B cell (primary cell): Measurements from ENCODE around the gene SH3BP2. TPM values are rescaled to one million over a fixed set of nuclear protein-coding genes. Genes with fewer than 3 reads are reported as not detected.

Experiments
- ATAC-seq: fragments of 200-7000 bp; cut with Tn5 transposase; one replicate; pipeline ENCODE4 v1.10.0; 2021; ENCODE audit warnings: low read depth, mild to moderate bottlenecking, moderate number of reproducible peaks, moderate library complexity
- CTCF ChIA-PET: fragments of 350-600 bp; sonication (Branson Sonifier 250); formaldehyde crosslinking; loops from one replicate; lab custom pipeline; 2021; ENCODE audit warnings: antibody characterized with exemption, inconsistent platforms; lab: Charles Lee
- POLR2A ChIA-PET: fragments of 350-600 bp; sonication (Branson Sonifier 250); formaldehyde crosslinking; loops from one replicate; lab custom pipeline; 2021; ENCODE audit warnings: antibody characterized with exemption; lab: Charles Lee
- DNase-seq: peaks from one replicate; pipeline ENCODE4 v3.0.0; 2013
- H2AFZ ChIP-seq: 2 replicates; pipeline ENCODE4 v1.6.1; 2012; ENCODE audit warnings: mild to moderate bottlenecking, low read depth, low read length; ENCODE audit not compliant: insufficient read depth, poor library complexity, severe bottlenecking
- H3K27ac ChIP-seq, 2 donors: 1 replicate in 1 of 2; 2 replicates in 1 of 2; pipeline ENCODE4 v1.5.1; 2012 to 2013; ENCODE audit warnings: low read length in 2 of 2, mild to moderate bottlenecking in 2 of 2, moderate library complexity in 1 of 2
- H3K27me3 ChIP-seq, 4 experiments: fragments of 200-600 bp in 1 of 4; sonication (generic) in 1 of 4; replicated peaks in 1 of 4; 1 replicate in 2 of 4; 2 replicates in 2 of 4; pipeline versions ENCODE4 v1.6.1 to v1.7.0; 2013 to 2016; ENCODE audit warnings: low read length in 3 of 4, mild to moderate bottlenecking in 2 of 4, mixed read lengths in 1 of 4, moderate library complexity in 1 of 4; ENCODE audit not compliant: insufficient read depth in 4 of 4, control insufficient read depth in 3 of 4; ENCODE audit errors: control extremely low read depth in 1 of 4
- H3K36me3 ChIP-seq, 2 experiments: replicated peaks in 1 of 2; 1 replicate in 1 of 2; 2 replicates in 1 of 2; pipeline versions ENCODE4 v1.6.1 to v1.7.1; 2013; ENCODE audit warnings: low read length in 1 of 2; ENCODE audit not compliant: insufficient read depth in 2 of 2, control insufficient read depth in 1 of 2; ENCODE audit errors: control extremely low read depth in 1 of 2, extremely low read depth in 1 of 2
- H3K4me1 ChIP-seq, 2 donors: fragments of 200-600 bp in 1 of 2; sonication (generic) in 1 of 2; 1 replicate in 1 of 2; 2 replicates in 1 of 2; pipeline versions ENCODE4 v1.5.1 to v1.6.1; 2013 to 2017; ENCODE audit warnings: low read length in 2 of 2; ENCODE audit not compliant: control insufficient read depth in 2 of 2, insufficient read depth in 2 of 2
- H3K4me2 ChIP-seq: replicated peaks from 2 replicates; pipeline ENCODE3; 2012; ENCODE audit warnings: mild to moderate bottlenecking, low read depth, low read length; ENCODE audit not compliant: poor library complexity, severe bottlenecking
- H3K4me3 ChIP-seq, 5 experiments: fragments of 200-600 bp in 1 of 5; sonication (generic) in 1 of 5; 1 replicate in 3 of 5; 2 replicates in 2 of 5; pipeline versions ENCODE4 v1.5.1 to v1.7.0; 2011 to 2016; ENCODE audit warnings: low read length in 4 of 5, mild to moderate bottlenecking in 4 of 5, low read depth in 2 of 5, control low read depth in 1 of 5, moderate library complexity in 1 of 5; ENCODE audit not compliant: insufficient read depth in 1 of 5; ENCODE audit errors: control extremely low read depth in 1 of 5, extremely low read depth in 1 of 5
- H3K79me2 ChIP-seq: fragments of 200-600 bp; sonication (generic); one replicate; pipeline ENCODE4 v1.6.0; 2016; ENCODE audit warnings: low read length; ENCODE audit not compliant: control insufficient read depth, insufficient read depth
- H3K9ac ChIP-seq: fragments of 200-600 bp; sonication (generic); 2 replicates; pipeline ENCODE4 v1.6.1; 2017; ENCODE audit warnings: mild to moderate bottlenecking, low read length, moderate library complexity
- H3K9me3 ChIP-seq, 3 donors: one replicate each; pipeline versions ENCODE4 v1.6.1 to v1.7.1; 2013; ENCODE audit warnings: low read length in 2 of 3; ENCODE audit not compliant: control insufficient read depth in 2 of 3, insufficient read depth in 1 of 3; ENCODE audit errors: control extremely low read depth in 1 of 3
- H4K20me1 ChIP-seq: 2 replicates; pipeline ENCODE4 v1.6.0; 2012; ENCODE audit warnings: mild to moderate bottlenecking, low read length; ENCODE audit not compliant: insufficient read depth, control insufficient read depth, poor library complexity, severe bottlenecking
- H3K27ac Mint-ChIP-seq: one replicate; pipeline ENCODE4 v1.8.0; 2021; ENCODE audit warnings: mixed read lengths
- H3K27me3 Mint-ChIP-seq: one replicate; pipeline ENCODE4 v1.8.0; 2021; ENCODE audit warnings: mixed read lengths
- H3K4me1 Mint-ChIP-seq: one replicate; pipeline ENCODE4 v1.8.0; 2021; ENCODE audit warnings: mixed read lengths
- H3K4me3 Mint-ChIP-seq: one replicate; pipeline ENCODE4 v1.8.0; 2021; ENCODE audit warnings: mixed read lengths
- H3K9me3 Mint-ChIP-seq: one replicate; pipeline ENCODE4 v1.8.0; 2022; ENCODE audit warnings: mixed read lengths; ENCODE audit not compliant: insufficient read depth
- CTCF ChIP-seq: fragments of 200-600 bp; IDR thresholded peaks from one replicate; pipeline ENCODE4 v1.8.0; 2022; ENCODE audit warnings: antibody characterized with exemption, mild to moderate bottlenecking
- EZH2 ChIP-seq: IDR thresholded peaks from 2 replicates; pipeline ENCODE4 v1.6.1; 2012; ENCODE audit warnings: borderline replicate concordance, low read depth, mild to moderate bottlenecking, moderate library complexity, low read length; ENCODE audit not compliant: insufficient read depth, poor library complexity, severe bottlenecking
- WGBS: methylation state at CpG from one replicate; pipeline ENCODE4 v1.1.5; 2013; ENCODE audit warnings: missing lambda C conversion rate; ENCODE audit not compliant: insufficient coverage; 5-methylcytosine and 5-hydroxymethylcytosine counted together
- intact Hi-C: fragments of 100-400 bp; cut with micrococcal nuclease; formaldehyde crosslinking; loops from one replicate; pipeline ENCODE4 v1.10.0; 2022
- polyA plus RNA-seq: library from polyadenylated mRNA; depleted of rRNA; stranded (reverse); fragments of >200 nt; gene quantifications from 2 replicates; pipeline ENCODE4 v1.2.3, GENCODE V29; 2012
- total RNA-seq, 2 donors: library from RNA; stranded (reverse); fragments of 120-200 nt in 1 of 2; gene quantifications; 1 replicate in 1 of 2; 2 replicates in 1 of 2; pipeline versions ENCODE4 v1.2.3 to v1.2.4, GENCODE V29; 2013 to 2022

SH3BP2 gene
- total and polyA plus RNA-seq, 2 donors (not counting 1 experiment from before 2014, with no cell fraction given) = 30.8 to 219 TPM

GRCh38 chr4:2804449-2804972, 11.6 kb downstream of the SH3BP2 start:
- TF ChIP-seq EZH2 = no peak
- TF ChIP-seq CTCF = no peak
- peak overlapping the region; percentile 91 for H3K4me2 ChIP-seq
- no peak overlapping the region for H3K4me3 ChIP-seq
- H3K27ac ChIP-seq = peak overlapping the region; percentile 88 to 89
- peaks cover 0 to 10% of the 10 kb centered on the region in 2 experiments for H3K36me3 ChIP-seq
- H3K27me3 ChIP-seq = no peaks in the 10 kb centered on the region
- CTCF ChIA-PET = interaction anchor here (1.0 to 1.7 kb wide), 5 partner anchors 8 to 41 kb away, joined by 3 to 9 read pairs (median 3); no protein-coding TSS in a partner anchor
- peaks cover 90% of the 10 kb centered on the region for H3K79me2 ChIP-seq
- 37% methylated on average over 10 of the region's 10 CpGs for WGBS
- H4K20me1 ChIP-seq = no peaks in the 10 kb centered on the region
- H3K9ac ChIP-seq = peak overlapping the region; percentile 20
- Mint-ChIP-seq H3K4me3 (peak overlapping the region; percentile 64), H3K9me3 (no peaks in the 10 kb centered on the region), H3K27me3 (no peaks in the 10 kb centered on the region), H3K4me1 (peaks cover 72% of the 10 kb centered on the region), H3K27ac (peak overlapping the region; percentile 96)
- DNase-seq = peak; percentile 39
- H3K9me3 ChIP-seq = no peaks in the 10 kb centered on the region
- no peak overlapping the region for H2AFZ ChIP-seq
- peaks cover 87 to 93% of the 10 kb centered on the region in 2 donors for H3K4me1 ChIP-seq
- no peak for ATAC-seq
- intact Hi-C loops = no loop called here
- POLR2A ChIA-PET = interaction anchor here (0.7 to 1.9 kb wide), 4 partner anchors 10 to 48 kb away, joined by 3 to 6 read pairs (median 4); no protein-coding TSS in a partner anchor

- H3K9me3 Mint-ChIP-seq = no peaks in the 10 kb centered on the region
- Histone ChIP-seq H3K4me1 (peaks cover 87 to 93% of the 10 kb centered on the region in 2 donors), H3K27me3 (no peaks in the 10 kb centered on the region), H3K36me3 (peaks cover 0 to 10% of the 10 kb centered on the region in 2 experiments), H4K20me1 (no peaks in the 10 kb centered on the region), H3K9ac (peak overlapping the region; percentile 20), H3K9me3 (no peaks in the 10 kb centered on the region), H3K4me3 (no peak overlapping the region), H3K79me2 (peaks cover 90% of the 10 kb centered on the region), H3K4me2 (peak overlapping the region; percentile 91), H2AFZ (no peak overlapping the region), H3K27ac (peak overlapping the region; percentile 88 to 89)
- peaks cover 74% of the 10 kb centered on the region for H3K4me1 Mint-ChIP-seq
- 51% methylated on average over 13 of the region's 13 CpGs for WGBS
- ATAC-seq = no peak
- peak overlapping the region; percentile 80 for H3K4me3 Mint-ChIP-seq
- H3K27me3 Mint-ChIP-seq = no peaks in the 10 kb centered on the region
- intact Hi-C loops = no loop called here
- TF ChIP-seq CTCF (no peak), EZH2 (no peak)
- CTCF ChIA-PET = interaction anchor here (1.0 to 1.3 kb wide), 2 partner anchors 17 to 30 kb away, joined by 3 read pairs; no protein-coding TSS in a partner anchor
- no peak for DNase-seq
- POLR2A ChIA-PET = interaction anchor here (0.7 to 1.9 kb wide), 3 partner anchors 13 to 48 kb away, joined by 3 to 6 read pairs (median 4); no protein-coding TSS in a partner anchor
- H3K27ac Mint-ChIP-seq = peak overlapping the region; percentile 96
Observed at GRCh38 chr4:2804973-2805501, 12.2 kb downstream of the SH3BP2 start.
